Measurements from ENCODE around the gene ADCY10. TPM values are rescaled to one million over a fixed set of nuclear protein-coding genes. Genes with fewer than 3 reads are reported as not detected.

The ADCY10 gene
- total and polyA plus RNA-seq, 2 of the 4 experiments (the other 2 are of a cell fraction): under 0.01 to 0.03 TPM

- no peaks in the 10 kb centered on the region for H3K9me1 ChIP-seq (ENCODE audit: insufficient read depth, low read length)
- no peak overlapping the region for H2AFZ ChIP-seq (replicated peaks; ENCODE audit: low read length, poor library complexity)
- H2BK5ac ChIP-seq (ENCODE audit: low read depth, low read length, poor library complexity, severe bottlenecking): no peak overlapping the region
- no peak for ATAC-seq (ENCODE audit: low read depth)
- H3K36me3 ChIP-seq (ENCODE audit: control insufficient read depth, insufficient read depth, low read length): no peaks in the 10 kb centered on the region; the same call in 1 of the 2 replicates
- DNase-seq: no peak
- H3K4me3 ChIP-seq (ENCODE audit: insufficient read depth, low read depth, low read length): no peak overlapping the region
- H3K4me2 ChIP-seq (ENCODE audit: low read depth, low read length): no peak overlapping the region
- H3K14ac ChIP-seq (replicated peaks; ENCODE audit: low read depth, low read length): no peak overlapping the region
- H3K27ac ChIP-seq (ENCODE audit: insufficient read depth, low read length): no peak overlapping the region
- no peak overlapping the region for H2BK120ac ChIP-seq (ENCODE audit: low read depth, low read length)
- POLR2A ChIA-PET (ENCODE audit: unreplicated experiment): no interaction called here
- no peak overlapping the region for H4K91ac ChIP-seq (ENCODE audit: insufficient read depth, low read depth, low read length)
- H3K56ac ChIP-seq (ENCODE audit: extremely low read depth, insufficient read depth, low read length): no peak overlapping the region
- WGBS, 2 experiments (ENCODE audit: extremely low coverage in 2 of 2, insufficient read length in 1 of 2): no CpG with 5 or more reads among the region's 2 CpGs
- H4K20me1 ChIP-seq (ENCODE audit: insufficient read depth, low read length): no peaks in the 10 kb centered on the region; the same call in 1 of the 2 replicates
- no peaks in the 10 kb centered on the region for H3K27me3 ChIP-seq (ENCODE audit: control insufficient read depth, insufficient read depth, low read length)
- no peak overlapping the region for H4K8ac ChIP-seq (ENCODE audit: low read depth in 2 of 2, low read length in 2 of 2)
- CTCF ChIA-PET: no interaction called here
- no peak overlapping the region for H2AK9ac ChIP-seq (replicated peaks; ENCODE audit: low read depth, low read length, poor library complexity)
- no peak overlapping the region for H2AK5ac ChIP-seq (ENCODE audit: low read depth, low read length)
- peaks cover 8 to 36% of the 10 kb centered on the region in 2 experiments; a peak in 2 of 4 replicates for H3K79me1 ChIP-seq (ENCODE audit: low read depth in 1 of 2, low read length in 2 of 2)
- no peak overlapping the region for H2BK20ac ChIP-seq (ENCODE audit: low read depth, low read length)
- no TSS peak for BruUV-seq (replicated peaks)
- H3K4ac ChIP-seq (ENCODE audit: low read depth, low read length): no peak overlapping the region
- H3K4me1 ChIP-seq (ENCODE audit: control insufficient read depth, insufficient read depth, low read length): no peaks in the 10 kb centered on the region
- in situ Hi-C loops (cut with MboI; ENCODE audit: low sequenced_read_pairs) (no loop called here), dilution Hi-C loops (cut with HindIII; ENCODE audit: low sequenced_read_pairs, unreplicated experiment) (no loop called here), intact Hi-C loops (cut with micrococcal nuclease) (no loop called here)
- no peak overlapping the region for H3K23ac ChIP-seq (ENCODE audit: low read depth, low read length)
- H3K9ac ChIP-seq (ENCODE audit: low read depth, low read length): no peak overlapping the region
- H4K5ac ChIP-seq (ENCODE audit: low read depth, low read length): no peak overlapping the region
- TF ChIP-seq CEBPB (IDR thresholded peaks at IDR 0.05; ENCODE audit: low read depth, low read length) (no peak), USF2 (IDR thresholded peaks at IDR 0.05; ENCODE audit: low read depth, low read length) (no peak), BHLHE40 (IDR thresholded peaks at IDR 0.05; ENCODE audit: low read depth, low read length) (no peak), NFE2L2 (IDR thresholded peaks at IDR 0.05; ENCODE audit: low read depth, low read length) (no peak), MXI1 (IDR thresholded peaks at IDR 0.05; ENCODE audit: borderline replicate concordance, low read depth, low read length) (no peak)
- TF ChIP-seq, protein P1, sequence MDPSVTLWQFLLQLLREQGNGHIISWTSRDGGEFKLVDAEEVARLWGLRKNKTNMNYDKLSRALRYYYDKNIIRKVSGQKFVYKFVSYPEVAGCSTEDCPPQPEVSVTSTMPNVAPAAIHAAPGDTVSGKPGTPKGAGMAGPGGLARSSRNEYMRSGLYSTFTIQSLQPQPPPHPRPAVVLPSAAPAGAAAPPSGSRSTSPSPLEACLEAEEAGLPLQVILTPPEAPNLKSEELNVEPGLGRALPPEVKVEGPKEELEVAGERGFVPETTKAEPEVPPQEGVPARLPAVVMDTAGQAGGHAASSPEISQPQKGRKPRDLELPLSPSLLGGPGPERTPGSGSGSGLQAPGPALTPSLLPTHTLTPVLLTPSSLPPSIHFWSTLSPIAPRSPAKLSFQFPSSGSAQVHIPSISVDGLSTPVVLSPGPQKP (IDR thresholded peaks at IDR 0.05; ENCODE audit: borderline replicate concordance, low read depth, low read length): no peak
- no peaks in the 10 kb centered on the region for H3K9me3 ChIP-seq (ENCODE audit: control insufficient read depth, insufficient read depth, low read length)
- H2BK15ac ChIP-seq (ENCODE audit: low read depth, low read length): no peak overlapping the region
- no peak overlapping the region for H3K18ac ChIP-seq (ENCODE audit: low read depth, low read length)
Measured at GRCh38 chr1:167928457-167928852, 14.5 kb upstream of the ADCY10 start.

Measured in IMR-90 (cell line).